Upper lobe of left lung (tissue), 4 donors: ENCODE measurements around the gene CEP41.

Experiments
- POLR2A ChIP-seq, 4 donors: fragments of 450-650 bp; IDR thresholded peaks; one replicate each; pipeline ENCODE4 v1.5.1; 2016 to 2017; ENCODE audit warnings: antibody characterized with exemption in 4 of 4, mild to moderate bottlenecking in 2 of 4
- TF ChIP-seq, protein P1 (sequence below), 6 experiments: fragments of 450-650 bp in 4 of 6; fragments of 200-600 bp in 2 of 6; sonication (generic) in 2 of 6; IDR thresholded peaks; one replicate each; pipeline ENCODE4 v1.5.1; 2016 to 2019; ENCODE audit warnings: antibody characterized with exemption in 6 of 6

DNA sequence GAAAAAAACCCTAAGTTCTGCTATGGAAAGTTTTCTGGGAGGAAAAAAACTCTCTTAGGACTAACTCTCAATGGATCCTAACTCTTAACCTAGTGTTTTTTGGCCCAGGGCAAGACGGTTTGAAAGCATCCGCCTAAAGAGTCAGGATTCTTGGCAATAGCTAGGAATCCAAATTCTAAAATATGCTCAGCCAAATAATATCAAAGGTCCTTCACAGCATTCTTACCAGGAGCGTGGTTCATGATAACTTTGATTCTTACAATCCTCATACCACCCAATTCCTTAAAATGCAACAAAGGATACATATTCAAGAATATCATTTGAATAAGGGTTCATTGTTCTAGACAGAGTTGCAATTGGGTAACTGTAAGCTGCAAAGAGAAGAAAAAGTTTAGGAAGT, 39.2 kb downstream of the CEP41 start:
- TF ChIP-seq, protein P1, sequence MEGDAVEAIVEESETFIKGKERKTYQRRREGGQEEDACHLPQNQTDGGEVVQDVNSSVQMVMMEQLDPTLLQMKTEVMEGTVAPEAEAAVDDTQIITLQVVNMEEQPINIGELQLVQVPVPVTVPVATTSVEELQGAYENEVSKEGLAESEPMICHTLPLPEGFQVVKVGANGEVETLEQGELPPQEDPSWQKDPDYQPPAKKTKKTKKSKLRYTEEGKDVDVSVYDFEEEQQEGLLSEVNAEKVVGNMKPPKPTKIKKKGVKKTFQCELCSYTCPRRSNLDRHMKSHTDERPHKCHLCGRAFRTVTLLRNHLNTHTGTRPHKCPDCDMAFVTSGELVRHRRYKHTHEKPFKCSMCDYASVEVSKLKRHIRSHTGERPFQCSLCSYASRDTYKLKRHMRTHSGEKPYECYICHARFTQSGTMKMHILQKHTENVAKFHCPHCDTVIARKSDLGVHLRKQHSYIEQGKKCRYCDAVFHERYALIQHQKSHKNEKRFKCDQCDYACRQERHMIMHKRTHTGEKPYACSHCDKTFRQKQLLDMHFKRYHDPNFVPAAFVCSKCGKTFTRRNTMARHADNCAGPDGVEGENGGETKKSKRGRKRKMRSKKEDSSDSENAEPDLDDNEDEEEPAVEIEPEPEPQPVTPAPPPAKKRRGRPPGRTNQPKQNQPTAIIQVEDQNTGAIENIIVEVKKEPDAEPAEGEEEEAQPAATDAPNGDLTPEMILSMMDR (IDR thresholded peaks at IDR 0.05) = no peak
- no peak for TF ChIP-seq POLR2A (IDR thresholded peaks at IDR 0.05)
